Measurements from ENCODE around the gene ATAD3C.
"Not testable (repeated sequence)": the region's sequence is repeated elsewhere in the genome, so short reads cannot be mapped to it uniquely, and the experiment has no call there.

The ATAD3C gene

GRCh38 chr1:1451696-1452364 lies 2.3 kb downstream of the ATAD3C start:
- no peak for DNase-seq

DNA sequence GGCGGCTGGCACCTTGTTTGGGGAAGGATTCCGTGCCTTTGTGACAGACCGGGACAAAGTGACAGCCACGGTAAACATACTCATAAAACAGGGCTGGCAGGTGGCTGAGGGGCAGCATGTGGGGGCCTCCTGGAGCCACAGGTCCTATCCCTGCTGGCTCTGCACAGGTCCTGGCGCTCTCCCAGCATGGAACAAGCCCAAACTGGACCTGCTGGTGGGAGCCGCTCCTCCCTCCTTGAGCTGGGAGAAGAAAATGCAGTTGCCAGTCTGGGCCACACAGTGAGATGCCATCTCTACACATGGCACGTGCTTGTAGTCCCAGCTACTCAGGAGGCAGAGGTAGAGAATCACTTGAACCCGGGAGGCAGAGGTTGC lies 2.9 kb downstream of the ATAD3C start:
- not testable (repeated sequence) for DNase-seq

GRCh38 chr1:1452882-1453281 lies 3.4 kb downstream of the ATAD3C start:
- DNase-seq = no peak

- DNase-seq = not testable (repeated sequence)
These were observed 5.0 kb downstream of the ATAD3C start for GRCh38 chr1:1454286-1455056.

GRCh38 chr1:1455366-1455884 lies 5.9 kb downstream of the ATAD3C start:
- DNase-seq = no peak

- not testable (repeated sequence) for DNase-seq
These were observed 6.4 kb downstream of the ATAD3C start for GRCh38 chr1:1455934-1456333.

- not testable (repeated sequence) for DNase-seq
These were observed 7.3 kb downstream of the ATAD3C start for GRCh38 chr1:1456683-1457255.

GRCh38 chr1:1459156-1459555 lies 9.7 kb downstream of the ATAD3C start:
- not testable (repeated sequence) for DNase-seq

DNA sequence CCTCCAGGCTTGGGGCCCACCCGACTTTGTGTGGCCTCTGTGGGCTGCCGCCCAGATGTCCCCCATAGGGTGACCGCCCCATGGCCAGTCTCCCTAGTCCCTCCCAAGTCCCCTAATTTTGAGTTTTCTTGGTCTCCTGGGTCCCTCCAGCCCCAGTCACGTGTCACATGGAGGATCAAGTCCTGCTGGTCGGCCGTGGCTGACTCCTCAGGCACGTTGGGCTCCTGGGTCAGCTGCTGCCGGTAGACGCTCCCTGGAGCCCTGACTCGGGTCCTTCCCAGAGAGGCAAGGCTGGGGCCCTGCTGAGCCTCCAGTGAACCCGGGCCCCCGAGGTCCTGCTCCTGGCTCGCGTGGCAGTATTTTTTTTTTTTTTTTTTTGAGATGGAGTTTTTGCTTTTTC lies 10.2 kb downstream of the ATAD3C start:
- DNase-seq = not testable (repeated sequence)

- no peak for DNase-seq
These were observed 11.1 kb downstream of the ATAD3C start for GRCh38 chr1:1460540-1461130.

- DNase-seq = no peak
These were observed 12.3 kb downstream of the ATAD3C start for GRCh38 chr1:1461721-1462317.

DNA sequence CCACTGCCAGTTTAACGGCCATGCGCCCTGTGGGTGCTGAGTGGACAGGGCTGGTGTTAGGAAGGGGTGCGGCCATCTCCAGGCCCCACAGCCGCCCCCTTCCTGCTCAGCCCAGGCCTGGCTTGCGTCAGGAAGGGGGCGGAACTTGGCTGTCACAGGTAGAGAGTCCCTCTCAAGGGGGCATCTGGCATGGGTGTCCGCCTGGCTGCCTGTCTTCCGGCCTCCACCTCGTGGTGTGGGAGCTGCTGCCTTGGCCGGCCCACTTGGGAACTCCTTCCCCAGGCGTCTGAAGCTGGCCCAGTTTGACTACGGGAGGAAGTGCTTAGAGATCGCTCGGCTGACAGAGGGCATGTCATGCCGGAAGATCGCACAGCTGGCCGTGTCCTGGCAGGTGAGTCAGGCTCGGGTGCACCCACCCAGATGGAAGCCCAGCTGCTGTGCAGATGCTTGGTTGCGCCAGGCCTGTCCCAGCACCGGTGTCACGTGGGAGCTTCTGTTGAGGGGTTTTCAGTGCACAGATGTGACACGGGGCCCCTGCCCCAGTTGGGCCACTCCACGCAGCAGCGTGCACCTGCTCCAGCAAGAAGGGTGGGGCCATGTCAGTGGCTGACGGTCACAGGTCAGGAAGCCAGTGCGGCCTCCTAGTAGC lies 13.0 kb downstream of the ATAD3C start:
- DNase-seq = peak; percentile 39

GRCh38 chr1:1463312-1463711 lies 13.8 kb downstream of the ATAD3C start:
- no peak for DNase-seq

GRCh38 chr1:1468196-1468985 lies 18.9 kb downstream of the ATAD3C start:
- not testable (repeated sequence) for DNase-seq

DNA sequence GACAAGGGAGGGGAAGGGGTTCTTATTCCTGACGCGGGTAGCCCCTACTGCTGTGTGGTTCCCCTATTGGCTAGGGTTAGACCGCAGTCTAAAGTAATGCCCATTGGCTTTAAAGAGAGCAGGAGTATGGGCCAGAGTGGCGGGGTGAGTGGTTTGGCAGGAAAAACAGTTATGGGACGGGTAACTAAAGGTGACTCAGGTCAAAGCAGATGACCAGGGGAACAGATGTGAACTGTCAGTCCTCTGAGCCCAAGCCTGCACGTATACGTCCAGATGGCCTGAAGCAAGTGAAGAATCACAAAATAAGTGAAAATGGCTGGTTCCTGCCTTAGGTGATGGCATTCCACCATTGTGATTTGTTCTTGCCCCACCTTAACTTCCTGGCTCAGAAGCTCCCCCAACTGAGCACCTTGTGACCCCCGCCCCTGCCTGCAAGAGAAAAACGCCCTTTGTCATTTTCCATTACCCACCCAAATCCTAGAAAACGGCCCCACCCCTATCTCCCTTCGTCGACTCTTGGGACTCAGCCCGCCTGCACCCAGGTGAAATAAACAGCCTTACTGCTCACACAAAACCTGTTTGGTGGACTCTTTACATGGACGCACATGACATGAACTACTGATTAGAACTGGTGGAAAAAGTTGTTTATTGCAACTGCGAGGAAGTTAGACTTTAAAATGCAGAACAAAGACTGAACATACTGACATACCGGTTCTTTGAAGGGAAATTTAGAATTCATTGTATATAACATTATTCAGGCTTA lies 21.3 kb downstream of the ATAD3C start:
- DNase-seq = no peak

DNA sequence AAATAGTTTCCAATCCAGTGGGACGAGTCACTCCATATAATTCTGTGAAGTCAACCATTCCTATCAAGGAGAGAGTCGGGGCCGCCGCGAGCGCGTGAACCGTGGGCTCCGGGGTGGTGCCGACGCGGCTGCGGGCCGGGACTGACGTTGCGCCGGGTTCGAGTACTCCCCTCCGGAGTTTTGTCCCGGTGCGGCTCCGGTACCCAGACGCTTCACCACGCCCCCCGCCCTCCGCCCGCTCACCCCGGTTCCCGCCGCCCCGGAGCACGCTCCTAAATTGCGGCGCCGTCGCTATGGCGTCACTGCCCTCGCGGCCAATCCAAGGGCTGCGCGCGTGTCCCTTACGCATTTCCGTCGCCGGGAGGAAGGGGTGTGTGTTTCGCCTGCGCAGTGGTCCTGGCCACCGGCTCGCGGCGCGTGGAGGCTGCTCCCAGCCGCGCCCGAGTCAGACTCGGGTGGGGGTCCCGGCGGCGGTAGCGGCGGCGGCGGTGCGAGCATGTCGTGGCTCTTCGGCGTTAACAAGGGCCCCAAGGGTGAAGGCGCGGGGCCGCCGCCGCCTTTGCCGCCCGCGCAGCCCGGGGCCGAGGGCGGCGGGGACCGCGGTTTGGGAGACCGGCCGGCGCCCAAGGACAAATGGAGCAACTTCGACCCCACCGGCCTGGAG lies 22.0 kb downstream of the ATAD3C start, which contains the start of gene ATAD3B:
Gene ATAD3B, plus strand, starts transcription at position 377 of the 664 bp plus-strand sequence. Its CDS starts 120 bp downstream, at position 497.
- peak; percentile 37 for DNase-seq

DNA sequence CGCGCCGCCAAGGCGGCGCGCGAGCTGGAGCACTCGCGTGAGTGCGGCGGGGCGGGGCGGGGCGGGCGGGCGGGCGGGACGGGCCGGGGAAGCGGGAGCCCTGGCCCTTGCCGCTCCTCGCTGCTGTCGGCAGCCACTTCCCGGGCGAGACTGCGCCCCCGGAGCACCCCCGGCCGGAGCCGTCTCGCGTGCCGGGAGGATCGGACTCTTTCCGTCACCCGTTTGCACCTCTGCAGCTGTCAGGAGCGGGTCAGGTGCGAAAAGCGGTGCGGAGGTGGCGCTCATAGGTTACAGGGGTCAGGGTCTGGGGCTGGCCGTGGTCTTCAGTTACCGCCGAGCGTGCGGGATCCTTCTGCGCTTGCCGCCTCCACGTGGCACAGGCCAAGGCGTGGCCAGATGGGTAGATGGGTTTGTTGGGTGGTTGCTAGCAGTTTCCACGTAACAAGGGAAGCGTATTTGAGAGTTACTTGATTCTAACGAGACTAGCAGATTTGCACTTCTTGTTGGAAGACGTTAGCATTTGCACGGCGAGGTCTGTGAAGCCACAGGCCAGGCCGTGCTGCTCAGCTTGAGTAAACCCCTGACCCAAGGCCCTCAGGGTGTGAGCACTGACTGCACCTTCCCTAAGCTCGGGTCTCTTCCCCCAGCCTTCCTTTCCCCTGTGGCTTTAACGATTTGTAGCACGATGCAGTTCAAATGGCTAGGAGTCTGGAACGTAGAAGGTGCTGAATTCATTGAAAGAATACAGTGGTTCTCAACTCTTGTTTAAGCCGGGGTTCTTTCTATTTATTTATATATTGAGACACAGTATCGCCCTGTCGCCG lies 22.8 kb downstream of the ATAD3C start:
- not testable (repeated sequence) for DNase-seq

GRCh38 chr1:1476011-1476410 lies 26.5 kb downstream of the ATAD3C start:
- DNase-seq = not testable (repeated sequence)

GRCh38 chr1:1477206-1477605 lies 27.7 kb downstream of the ATAD3C start:
- no peak for DNase-seq
